HFFc6 (cell line): Measurements from ENCODE around the gene FNDC1. TPM values are rescaled to one million over a fixed set of nuclear protein-coding genes. Genes with fewer than 3 reads are reported as not detected.
"Not testable (repeated sequence)": the region's sequence is repeated elsewhere in the genome, so short reads cannot be mapped to it uniquely, and the experiment has no call there.

Experiments used
- DNase-seq: peaks from one replicate; pipeline ENCODE4 v3.0.0-alpha.2; 2018
- H3K27ac Mint-ChIP-seq: 2 replicates; pipeline ENCODE4 v1.8.0; 2020; ENCODE audit warnings: mild to moderate bottlenecking, mixed read lengths
- H3K27me3 Mint-ChIP-seq: 2 replicates; pipeline ENCODE4 v1.8.0; 2021; ENCODE audit warnings: mild to moderate bottlenecking, moderate library complexity, mixed read lengths; ENCODE audit not compliant: insufficient read depth
- H3K36me3 Mint-ChIP-seq: 2 replicates; pipeline ENCODE4 v1.8.0; 2021; ENCODE audit warnings: low read depth, mixed read lengths
- H3K4me1 Mint-ChIP-seq: 2 replicates; pipeline ENCODE4 v1.8.0; 2020; ENCODE audit warnings: low read depth, mixed read lengths
- H3K4me3 Mint-ChIP-seq: 2 replicates; pipeline ENCODE4 v1.8.0; 2020; ENCODE audit warnings: mild to moderate bottlenecking, moderate library complexity, mixed read lengths
- H3K9me3 Mint-ChIP-seq: 2 replicates; pipeline ENCODE4 v1.8.0; 2020; ENCODE audit warnings: mild to moderate bottlenecking, mixed read lengths
- CTCF ChIP-seq: fragments of 200-600 bp; sonication (generic); IDR thresholded peaks from 2 replicates; pipeline ENCODE4 v1.5.0; 2021; ENCODE audit warnings: antibody characterized with exemption, mild to moderate bottlenecking
- total RNA-seq, 6 experiments: library from RNA; stranded (reverse); fragmentation: NEBNext Ultra II Directional; extraction: Animal tissue kit (Norgen Biotek cat#: 25700); gene quantifications; 2 replicates in 1 of 6; 3 replicates in 5 of 6; pipeline ENCODE4 v1.2.3, GENCODE V29; 2021

Gene FNDC1
- total RNA-seq, 6 experiments from 2014 or later = not detected

GRCh38 chr6:159271257-159271656 is 102.1 kb downstream of the FNDC1 start:
- DNase-seq = no peak
- H3K27me3 Mint-ChIP-seq = peaks cover 5% of the 10 kb centered on the region; the same call in 1 of the 2 replicates
- H3K9me3 Mint-ChIP-seq = peaks cover 9% of the 10 kb centered on the region
- no peak overlapping the region for H3K27ac Mint-ChIP-seq
- no peaks in the 10 kb centered on the region; the same call in 1 of the 2 replicates for H3K36me3 Mint-ChIP-seq
- H3K4me1 Mint-ChIP-seq = no peaks in the 10 kb centered on the region
- TF ChIP-seq CTCF = no peak
- no peak overlapping the region for H3K4me3 Mint-ChIP-seq

GRCh38 chr6:159278626-159279025 is 109.4 kb downstream of the FNDC1 start:
- Mint-ChIP-seq H3K27ac (no peak overlapping the region), H3K27me3 (peaks cover 5% of the 10 kb centered on the region; the same call in 1 of the 2 replicates), H3K36me3 (no peaks in the 10 kb centered on the region; the same call in none of the 2 replicates), H3K9me3 (peaks cover 10% of the 10 kb centered on the region), H3K4me1 (peaks cover 4% of the 10 kb centered on the region; the same call in 1 of the 2 replicates), H3K4me3 (no peak overlapping the region)
- DNase-seq = no peak
- TF ChIP-seq CTCF = no peak

GRCh38 chr6:159279790-159280277 is 110.6 kb downstream of the FNDC1 start:
- no peak for DNase-seq

GRCh38 chr6:159282421-159282820 is 113.2 kb downstream of the FNDC1 start:
- peaks cover 15% of the 10 kb centered on the region for H3K9me3 Mint-ChIP-seq

More at GRCh38 chr6:159279790-159280277, 110.6 kb downstream of the FNDC1 start:
- Mint-ChIP-seq H3K4me1 (peaks cover 4% of the 10 kb centered on the region; the same call in 1 of the 2 replicates), H3K27me3 (peaks cover 3% of the 10 kb centered on the region; the same call in 1 of the 2 replicates), H3K27ac (no peak overlapping the region), H3K36me3 (no peaks in the 10 kb centered on the region; the same call in none of the 2 replicates), H3K4me3 (no peak overlapping the region), H3K9me3 (peaks cover 10% of the 10 kb centered on the region)
- TF ChIP-seq CTCF = no peak

GRCh38 chr6:159284661-159285060 is 115.5 kb downstream of the FNDC1 start:
- not testable (repeated sequence) for DNase-seq, H3K27ac Mint-ChIP-seq, H3K36me3 Mint-ChIP-seq, H3K4me3 Mint-ChIP-seq, H3K4me1 Mint-ChIP-seq, H3K27me3 Mint-ChIP-seq
- peaks cover 11% of the 10 kb centered on the region; the same call in 1 of the 2 replicates for H3K9me3 Mint-ChIP-seq

More at GRCh38 chr6:159282421-159282820, 113.2 kb downstream of the FNDC1 start:
- Mint-ChIP-seq H3K4me1 (peaks cover 4% of the 10 kb centered on the region; the same call in 1 of the 2 replicates), H3K27ac (no peak overlapping the region), H3K27me3 (no peaks in the 10 kb centered on the region; the same call in 1 of the 2 replicates), H3K4me3 (no peak overlapping the region), H3K36me3 (no peaks in the 10 kb centered on the region; the same call in 1 of the 2 replicates)
- no peak for DNase-seq
- no peak for TF ChIP-seq CTCF

- Mint-ChIP-seq H3K9me3 (peaks cover 6% of the 10 kb centered on the region), H3K36me3 (no peaks in the 10 kb centered on the region), H3K4me3 (no peak overlapping the region), H3K27me3 (peaks cover 5% of the 10 kb centered on the region; the same call in 1 of the 2 replicates), H3K27ac (no peak overlapping the region), H3K4me1 (no peaks in the 10 kb centered on the region)
- no peak for TF ChIP-seq CTCF
- DNase-seq = no peak
Observed at GRCh38 chr6:159298840-159299239, 129.6 kb downstream of the FNDC1 start.
